HG02763 (cell line): Measurements from ENCODE around the gene GNG12.

Source experiments
- ATAC-seq: cut with Tn5 transposase; IDR thresholded peaks from one replicate; pipeline ENCODE4 v1.9.1; 2021; ENCODE audit warnings: mild to moderate bottlenecking, moderate library complexity; ENCODE audit not compliant: unreplicated experiment

GNG12 gene

GRCh38 chr1:67816095-67816475, 17.2 kb downstream of the GNG12 start:
- no peak for ATAC-seq

GRCh38 chr1:67815303-67816094, 17.8 kb downstream of the GNG12 start:
- ATAC-seq: no peak

GRCh38 chr1:67814121-67814772, 19.0 kb downstream of the GNG12 start:
- no peak for ATAC-seq

GRCh38 chr1:67812226-67812625, 21.0 kb downstream of the GNG12 start:
- no peak for ATAC-seq

GRCh38 chr1:67811781-67812180, 21.5 kb downstream of the GNG12 start:
- ATAC-seq: no peak

- no peak for ATAC-seq
Observed at GRCh38 chr1:67809887-67810286, 23.4 kb downstream of the GNG12 start.

GRCh38 chr1:67807282-67807681, 26.0 kb downstream of the GNG12 start:
- ATAC-seq: no peak

GRCh38 chr1:67804710-67805109, 28.6 kb downstream of the GNG12 start:
- no peak for ATAC-seq

GRCh38 chr1:67803380-67804279, 29.6 kb downstream of the GNG12 start:
- ATAC-seq: no peak

GRCh38 chr1:67802565-67802964, 30.7 kb downstream of the GNG12 start:
- no peak for ATAC-seq

- no peak for ATAC-seq
Observed at GRCh38 chr1:67801903-67802302, 31.4 kb downstream of the GNG12 start.

GRCh38 chr1:67795179-67795912, 37.9 kb downstream of the GNG12 start:
- ATAC-seq: no peak

- no peak for ATAC-seq
Observed at GRCh38 chr1:67793562-67793961, 39.7 kb downstream of the GNG12 start.

GRCh38 chr1:67792741-67793458, 40.4 kb downstream of the GNG12 start:
- ATAC-seq: no peak

- no peak for ATAC-seq
Observed at GRCh38 chr1:67792103-67792502, 41.2 kb downstream of the GNG12 start.

GRCh38 chr1:67791686-67792085, 41.6 kb downstream of the GNG12 start:
- no peak for ATAC-seq

- ATAC-seq: no peak
Observed at GRCh38 chr1:67791261-67791660, 42.0 kb downstream of the GNG12 start.

GRCh38 chr1:67790201-67790692, 43.0 kb downstream of the GNG12 start:
- ATAC-seq: no peak

- no peak for ATAC-seq
Observed at GRCh38 chr1:67789551-67789950, 43.7 kb downstream of the GNG12 start.

GRCh38 chr1:67788904-67789303, 44.4 kb downstream of the GNG12 start:
- ATAC-seq: no peak
